GM23338 (cell line): Measurements from ENCODE around the gene DYNLT2. TPM values are rescaled to one million over a fixed set of nuclear protein-coding genes. Genes with fewer than 3 reads are reported as not detected.

Experiments used
- ATAC-seq: fragments of 200-7000 bp; cut with Tn5 transposase; 3 replicates; pipeline ENCODE4 v1.9.1; 2020
- DNase-seq: peaks from one replicate; pipeline ENCODE4 v3.0.0-alpha.2; 2015; ENCODE audit warnings: low spot score
- H2AFZ ChIP-seq: fragments of 200-600 bp; sonication (generic); 2 replicates; pipeline ENCODE4 v1.8.0; 2016; ENCODE audit warnings: antibody characterized with exemption, mild to moderate bottlenecking, moderate library complexity
- H3F3A ChIP-seq: fragments of 200-600 bp; sonication (generic); replicated peaks from 2 replicates; pipeline ENCODE4 v1.8.0; 2017; ENCODE audit warnings: antibody characterized with exemption, mixed run types, low read depth
- H3K27ac ChIP-seq: fragments of 200-600 bp; sonication (generic); 2 replicates; pipeline ENCODE4 v1.6.1; 2016; ENCODE audit warnings: low read depth
- H3K27me3 ChIP-seq: fragments of 200-600 bp; sonication (generic); 2 replicates; pipeline ENCODE4 v1.8.0; 2016; ENCODE audit warnings: mild to moderate bottlenecking, mixed run types, moderate library complexity; ENCODE audit not compliant: insufficient read depth
- H3K36me3 ChIP-seq: fragments of 200-600 bp; sonication (generic); 2 replicates; pipeline ENCODE4 v1.8.0; 2016; ENCODE audit warnings: mild to moderate bottlenecking; ENCODE audit not compliant: insufficient read depth
- H3K4me1 ChIP-seq: fragments of 200-600 bp; sonication (generic); 2 replicates; pipeline ENCODE4 v1.8.0; 2016; ENCODE audit warnings: mild to moderate bottlenecking, moderate library complexity; ENCODE audit not compliant: insufficient read depth
- H3K4me2 ChIP-seq: fragments of 200-600 bp; sonication (generic); 2 replicates; pipeline ENCODE4 v1.7.1; 2017; ENCODE audit warnings: mixed run types
- H3K4me3 ChIP-seq: fragments of 200-600 bp; sonication (generic); 2 replicates; pipeline ENCODE4 v1.6.1; 2016; ENCODE audit warnings: mixed run types
- H3K79me2 ChIP-seq: fragments of 200-600 bp; sonication (generic); replicated peaks from 2 replicates; pipeline ENCODE4 v1.8.0; 2017; ENCODE audit warnings: mild to moderate bottlenecking; ENCODE audit not compliant: insufficient read depth
- H3K9me2 ChIP-seq: fragments of 200-600 bp; sonication (generic); 2 replicates; pipeline ENCODE4 v1.8.0; 2017; ENCODE audit not compliant: insufficient read depth
- H4K20me1 ChIP-seq: fragments of 200-600 bp; sonication (generic); replicated peaks from 2 replicates; pipeline ENCODE4 v1.8.0; 2017; ENCODE audit warnings: mild to moderate bottlenecking; ENCODE audit not compliant: insufficient read depth
- H3K27ac Mint-ChIP-seq: 2 replicates; pipeline ENCODE4 v1.8.0; 2020; ENCODE audit warnings: inconsistent platforms, mild to moderate bottlenecking, moderate library complexity, mixed read lengths
- H3K27me3 Mint-ChIP-seq: 3 replicates; pipeline ENCODE4 v1.8.0; 2022; ENCODE audit warnings: low read depth, mild to moderate bottlenecking, moderate library complexity, mixed read lengths, inconsistent platforms; ENCODE audit not compliant: insufficient read depth, poor library complexity
- H3K36me3 Mint-ChIP-seq: 3 replicates; pipeline ENCODE4 v1.8.0; 2021; ENCODE audit warnings: low read depth, mild to moderate bottlenecking, inconsistent platforms, moderate library complexity, mixed read lengths
- H3K4me1 Mint-ChIP-seq: 3 replicates; pipeline ENCODE4 v1.8.0; 2020; ENCODE audit warnings: mild to moderate bottlenecking, inconsistent platforms, mixed read lengths
- H3K4me3 Mint-ChIP-seq: 3 replicates; pipeline ENCODE4 v1.8.0; 2021; ENCODE audit warnings: moderate library complexity, mild to moderate bottlenecking, inconsistent platforms, mixed read lengths
- H3K9me3 Mint-ChIP-seq: 3 replicates; pipeline ENCODE4 v1.8.0; 2020; ENCODE audit warnings: moderate library complexity, mild to moderate bottlenecking, inconsistent platforms, mixed read lengths
- EZH2 ChIP-seq: fragments of 200-600 bp; sonication (generic); IDR thresholded peaks from one replicate; pipeline ENCODE4 v1.8.0; 2017; ENCODE audit warnings: antibody characterized with exemption, mild to moderate bottlenecking, low read depth; ENCODE audit not compliant: unreplicated experiment
- EZH2phosphoT487 ChIP-seq: fragments of 200-600 bp; sonication (generic); IDR thresholded peaks from one replicate; pipeline ENCODE4 v1.8.1; 2018; ENCODE audit warnings: antibody characterized with exemption; ENCODE audit not compliant: unreplicated experiment
- JUNB ChIP-seq: IDR thresholded peaks from one replicate; pipeline ENCODE4 v1.6.1; 2016; ENCODE audit warnings: antibody characterized with exemption; ENCODE audit not compliant: unreplicated experiment
- NANOG ChIP-seq: IDR thresholded peaks from 2 replicates; pipeline ENCODE4 v1.6.1; 2016; ENCODE audit warnings: antibody characterized with exemption, borderline replicate concordance
- POLR2AphosphoS5 ChIP-seq: IDR thresholded peaks from 2 replicates; pipeline ENCODE4 v1.6.1; 2016; ENCODE audit warnings: antibody characterized with exemption, low read depth
- STAT1 ChIP-seq: IDR thresholded peaks from one replicate; pipeline ENCODE4 v1.6.1; 2016; ENCODE audit warnings: antibody characterized with exemption; ENCODE audit not compliant: unreplicated experiment
- ZNF114 ChIP-seq: fragments of 250-450 bp; sonication (Bioruptor Pico); IDR thresholded peaks from 2 replicates; pipeline ENCODE4 v1.5.0; 2020; ENCODE audit warnings: mild to moderate bottlenecking, moderate library complexity
- ZNF331 ChIP-seq: fragments of 250-450 bp; sonication (Bioruptor Pico); IDR thresholded peaks from 2 replicates; pipeline ENCODE4 v1.5.0; 2020; ENCODE audit warnings: low read depth, mild to moderate bottlenecking, moderate library complexity
- polyA plus RNA-seq: library from polyadenylated mRNA; unstranded; fragments of >200 nt; fragmentation: Nextera tagmentation; extraction: Ambion mirVana; gene quantifications from 2 replicates; pipeline ENCODE4 v1.2.1, GENCODE V29; 2016
- total RNA-seq: library from RNA; depleted of rRNA; stranded (reverse); fragments of >200 nt; shearing (Covaris generic); gene quantifications from 2 replicates; pipeline ENCODE4 v1.2.3, GENCODE V29; 2014
- TF ChIP-seq, protein P1 (sequence below): IDR thresholded peaks from one replicate; pipeline ENCODE4 v1.6.1; 2018; ENCODE audit warnings: antibody characterized with exemption; ENCODE audit not compliant: unreplicated experiment
- TF ChIP-seq, protein P2 (sequence below), 2 experiments: fragments of 200-600 bp in 1 of 2; sonication (generic) in 1 of 2; conservative IDR thresholded peaks; 2 replicates each; pipeline versions ENCODE4 v1.5.1 to v1.6.1; 2016 to 2017; ENCODE audit warnings: antibody characterized with exemption in 2 of 2, low read depth in 2 of 2, mild to moderate bottlenecking in 2 of 2, moderate library complexity in 1 of 2
- TF ChIP-seq, protein P3 (sequence below): IDR thresholded peaks from 2 replicates; pipeline ENCODE4 v1.6.1; 2016; ENCODE audit warnings: antibody characterized with exemption

The DYNLT2 gene
- total and polyA plus RNA-seq, 2 experiments from 2014 or later, result 2.8 to 4.4 TPM

DNA sequence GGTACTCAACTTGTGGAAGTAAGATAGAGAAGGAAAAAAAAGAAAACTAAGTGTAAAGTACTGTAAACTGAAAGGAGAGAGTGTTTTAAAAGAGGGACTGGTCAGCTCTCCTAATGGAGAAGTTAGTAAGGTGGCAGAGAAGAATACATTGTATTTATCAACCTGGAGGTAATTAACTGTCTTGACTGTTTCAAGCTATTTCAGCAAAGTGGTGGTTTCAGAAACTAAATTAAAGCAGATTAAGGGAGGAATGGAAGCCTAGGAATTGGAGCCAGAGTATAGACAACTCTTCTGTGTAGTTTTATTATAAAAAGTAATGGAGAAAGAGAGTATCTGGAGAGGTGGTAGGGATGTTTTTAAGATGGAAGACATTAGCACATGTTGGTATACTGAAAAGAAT lies 24.4 kb downstream of the DYNLT2 start:
- no peaks in the 10 kb centered on the region; the same call in 1 of the 2 replicates for H3F3A ChIP-seq
- no peak overlapping the region for H3K4me3 ChIP-seq
- peaks cover 18% of the 10 kb centered on the region for H3K4me1 ChIP-seq
- no peak overlapping the region for H2AFZ ChIP-seq
- Mint-ChIP-seq H3K4me3 (no peak overlapping the region; the same call in 2 of the 3 replicates), H3K36me3 (peaks cover 4% of the 10 kb centered on the region; the same call in 1 of the 3 replicates), H3K27me3 (peaks cover 13% of the 10 kb centered on the region), H3K27ac (no peak overlapping the region), H3K9me3 (no peaks in the 10 kb centered on the region), H3K4me1 (peaks cover 36% of the 10 kb centered on the region)
- peaks cover 14% of the 10 kb centered on the region for H3K79me2 ChIP-seq
- H3K9me2 ChIP-seq, result no peaks in the 10 kb centered on the region
- TF ChIP-seq, protein P1, sequence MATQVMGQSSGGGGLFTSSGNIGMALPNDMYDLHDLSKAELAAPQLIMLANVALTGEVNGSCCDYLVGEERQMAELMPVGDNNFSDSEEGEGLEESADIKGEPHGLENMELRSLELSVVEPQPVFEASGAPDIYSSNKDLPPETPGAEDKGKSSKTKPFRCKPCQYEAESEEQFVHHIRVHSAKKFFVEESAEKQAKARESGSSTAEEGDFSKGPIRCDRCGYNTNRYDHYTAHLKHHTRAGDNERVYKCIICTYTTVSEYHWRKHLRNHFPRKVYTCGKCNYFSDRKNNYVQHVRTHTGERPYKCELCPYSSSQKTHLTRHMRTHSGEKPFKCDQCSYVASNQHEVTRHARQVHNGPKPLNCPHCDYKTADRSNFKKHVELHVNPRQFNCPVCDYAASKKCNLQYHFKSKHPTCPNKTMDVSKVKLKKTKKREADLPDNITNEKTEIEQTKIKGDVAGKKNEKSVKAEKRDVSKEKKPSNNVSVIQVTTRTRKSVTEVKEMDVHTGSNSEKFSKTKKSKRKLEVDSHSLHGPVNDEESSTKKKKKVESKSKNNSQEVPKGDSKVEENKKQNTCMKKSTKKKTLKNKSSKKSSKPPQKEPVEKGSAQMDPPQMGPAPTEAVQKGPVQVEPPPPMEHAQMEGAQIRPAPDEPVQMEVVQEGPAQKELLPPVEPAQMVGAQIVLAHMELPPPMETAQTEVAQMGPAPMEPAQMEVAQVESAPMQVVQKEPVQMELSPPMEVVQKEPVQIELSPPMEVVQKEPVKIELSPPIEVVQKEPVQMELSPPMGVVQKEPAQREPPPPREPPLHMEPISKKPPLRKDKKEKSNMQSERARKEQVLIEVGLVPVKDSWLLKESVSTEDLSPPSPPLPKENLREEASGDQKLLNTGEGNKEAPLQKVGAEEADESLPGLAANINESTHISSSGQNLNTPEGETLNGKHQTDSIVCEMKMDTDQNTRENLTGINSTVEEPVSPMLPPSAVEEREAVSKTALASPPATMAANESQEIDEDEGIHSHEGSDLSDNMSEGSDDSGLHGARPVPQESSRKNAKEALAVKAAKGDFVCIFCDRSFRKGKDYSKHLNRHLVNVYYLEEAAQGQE, result no peak
- TF ChIP-seq JUNB, result no peak
- TF ChIP-seq, protein P2, sequence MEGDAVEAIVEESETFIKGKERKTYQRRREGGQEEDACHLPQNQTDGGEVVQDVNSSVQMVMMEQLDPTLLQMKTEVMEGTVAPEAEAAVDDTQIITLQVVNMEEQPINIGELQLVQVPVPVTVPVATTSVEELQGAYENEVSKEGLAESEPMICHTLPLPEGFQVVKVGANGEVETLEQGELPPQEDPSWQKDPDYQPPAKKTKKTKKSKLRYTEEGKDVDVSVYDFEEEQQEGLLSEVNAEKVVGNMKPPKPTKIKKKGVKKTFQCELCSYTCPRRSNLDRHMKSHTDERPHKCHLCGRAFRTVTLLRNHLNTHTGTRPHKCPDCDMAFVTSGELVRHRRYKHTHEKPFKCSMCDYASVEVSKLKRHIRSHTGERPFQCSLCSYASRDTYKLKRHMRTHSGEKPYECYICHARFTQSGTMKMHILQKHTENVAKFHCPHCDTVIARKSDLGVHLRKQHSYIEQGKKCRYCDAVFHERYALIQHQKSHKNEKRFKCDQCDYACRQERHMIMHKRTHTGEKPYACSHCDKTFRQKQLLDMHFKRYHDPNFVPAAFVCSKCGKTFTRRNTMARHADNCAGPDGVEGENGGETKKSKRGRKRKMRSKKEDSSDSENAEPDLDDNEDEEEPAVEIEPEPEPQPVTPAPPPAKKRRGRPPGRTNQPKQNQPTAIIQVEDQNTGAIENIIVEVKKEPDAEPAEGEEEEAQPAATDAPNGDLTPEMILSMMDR (conservative IDR thresholded peaks at IDR 0.05; ENCODE audit: low read depth in 2 of 2), result no peak
- no peak for TF ChIP-seq POLR2AphosphoS5
- peaks cover 12% of the 10 kb centered on the region for H4K20me1 ChIP-seq
- no peak for DNase-seq
- ATAC-seq, result no peak
- H3K27ac ChIP-seq, result no peak overlapping the region
- no peak overlapping the region for H3K4me2 ChIP-seq
- no peaks in the 10 kb centered on the region for H3K36me3 ChIP-seq
- peaks cover 11% of the 10 kb centered on the region for H3K27me3 ChIP-seq

DNA sequence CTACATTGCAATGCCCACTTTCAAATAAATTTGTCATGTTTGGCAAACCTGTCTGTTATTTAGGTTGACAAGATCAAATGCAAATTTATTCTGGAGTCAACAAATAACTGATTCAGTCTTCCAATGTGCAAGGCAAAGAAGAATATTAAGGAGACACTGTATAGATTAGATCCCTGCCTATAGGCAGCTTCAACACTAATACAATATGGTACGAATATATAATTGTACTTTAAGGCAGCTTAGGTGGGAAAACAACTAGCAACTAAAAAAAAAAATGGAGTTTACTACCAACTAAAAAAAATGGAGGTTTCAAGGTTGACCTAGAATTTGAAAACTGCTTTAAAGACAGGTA lies 25.3 kb downstream of the DYNLT2 start:
- H3K27ac ChIP-seq, result no peak overlapping the region
- Mint-ChIP-seq H3K4me3 (peak overlapping the region; percentile 90), H3K36me3 (peaks cover 4% of the 10 kb centered on the region; the same call in 1 of the 3 replicates), H3K27ac (no peak overlapping the region), H3K4me1 (peaks cover 42% of the 10 kb centered on the region), H3K9me3 (no peaks in the 10 kb centered on the region), H3K27me3 (peaks cover 13% of the 10 kb centered on the region)
- H3K4me1 ChIP-seq, result peaks cover 26% of the 10 kb centered on the region
- H3K27me3 ChIP-seq, result peaks cover 11% of the 10 kb centered on the region
- H2AFZ ChIP-seq, result no peak overlapping the region
- DNase-seq, result no peak
- H3K79me2 ChIP-seq, result peaks cover 24% of the 10 kb centered on the region
- H3K9me2 ChIP-seq, result no peaks in the 10 kb centered on the region
- peaks cover 22% of the 10 kb centered on the region for H4K20me1 ChIP-seq
- no peak for ATAC-seq
- H3K4me2 ChIP-seq, result peak overlapping the region; percentile 92
- no peaks in the 10 kb centered on the region; the same call in 1 of the 2 replicates for H3F3A ChIP-seq
- peak overlapping the region; percentile 80 for H3K4me3 ChIP-seq
- no peaks in the 10 kb centered on the region for H3K36me3 ChIP-seq
- no peak for TF ChIP-seq ZNF331
- no peak for TF ChIP-seq EZH2
- TF ChIP-seq, protein P3, sequence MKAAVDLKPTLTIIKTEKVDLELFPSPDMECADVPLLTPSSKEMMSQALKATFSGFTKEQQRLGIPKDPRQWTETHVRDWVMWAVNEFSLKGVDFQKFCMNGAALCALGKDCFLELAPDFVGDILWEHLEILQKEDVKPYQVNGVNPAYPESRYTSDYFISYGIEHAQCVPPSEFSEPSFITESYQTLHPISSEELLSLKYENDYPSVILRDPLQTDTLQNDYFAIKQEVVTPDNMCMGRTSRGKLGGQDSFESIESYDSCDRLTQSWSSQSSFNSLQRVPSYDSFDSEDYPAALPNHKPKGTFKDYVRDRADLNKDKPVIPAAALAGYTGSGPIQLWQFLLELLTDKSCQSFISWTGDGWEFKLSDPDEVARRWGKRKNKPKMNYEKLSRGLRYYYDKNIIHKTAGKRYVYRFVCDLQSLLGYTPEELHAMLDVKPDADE, result no peak
- TF ChIP-seq, protein P1, result no peak
- TF ChIP-seq EZH2phosphoT487, result no peak
- TF ChIP-seq ZNF114, result no peak
- no peak for TF ChIP-seq STAT1
- no peak for TF ChIP-seq NANOG
- no peak for TF ChIP-seq POLR2AphosphoS5
